SK-N-SH treated with all-trans-retinoic acid at 6 μM for 48 hours (cell line): ENCODE measurements around the gene PLD3.

Experiments
- ATAC-seq: fragments of 200-7000 bp; cut with Tn5 transposase; 3 replicates; pipeline ENCODE4 v1.9.1; 2020; ENCODE audit warnings: mild to moderate bottlenecking, moderate library complexity
- ARNTL ChIP-seq: fragments of 450-650 bp; formaldehyde crosslinking; IDR thresholded peaks from 2 replicates; pipeline ENCODE4 v1.5.0; 2020; ENCODE audit warnings: low read depth, mild to moderate bottlenecking, moderate library complexity, borderline replicate concordance
- CSDC2 ChIP-seq: fragments of 250-450 bp; sonication (Bioruptor Pico); IDR thresholded peaks from 2 replicates; pipeline ENCODE4 v1.5.0; 2020; ENCODE audit warnings: mild to moderate bottlenecking, moderate library complexity
- ESRRG ChIP-seq: fragments of 250-450 bp; sonication (Bioruptor Pico); IDR thresholded peaks from 2 replicates; pipeline ENCODE4 v1.6.1; 2021; ENCODE audit warnings: mild to moderate bottlenecking
- GLIS3 ChIP-seq: fragments of 250-450 bp; sonication (Bioruptor Pico); IDR thresholded peaks from 2 replicates; pipeline ENCODE4 v1.5.0; 2020; ENCODE audit warnings: mild to moderate bottlenecking, moderate library complexity
- ISL1 ChIP-seq: fragments of 250-450 bp; sonication (Bioruptor Pico); IDR thresholded peaks from 2 replicates; pipeline ENCODE4 v2.1.2; 2022; ENCODE audit warnings: mild to moderate bottlenecking, moderate library complexity
- OSR1 ChIP-seq: fragments of 250-450 bp; sonication (Bioruptor Pico); IDR thresholded peaks from 2 replicates; pipeline ENCODE4 v1.8.0; 2022; ENCODE audit warnings: moderate library complexity, mild to moderate bottlenecking, inconsistent platforms
- PPARA ChIP-seq: fragments of 250-450 bp; sonication (Bioruptor Pico); IDR thresholded peaks from 2 replicates; pipeline ENCODE4 v1.5.0; 2020; ENCODE audit warnings: mild to moderate bottlenecking, borderline replicate concordance
- RARB ChIP-seq: fragments of 250-450 bp; sonication (Bioruptor Pico); IDR thresholded peaks from 2 replicates; pipeline ENCODE4 v1.8.0; 2021; ENCODE audit warnings: mild to moderate bottlenecking, moderate library complexity
- SNAI2 ChIP-seq: fragments of 250-450 bp; sonication (Bioruptor Pico); IDR thresholded peaks from 2 replicates; pipeline ENCODE4 v1.5.0; 2020; ENCODE audit warnings: mild to moderate bottlenecking, moderate library complexity
- TCF4 ChIP-seq: fragments of 250-450 bp; sonication (Bioruptor Pico); IDR thresholded peaks from 2 replicates; pipeline ENCODE4 v1.8.0; 2021; ENCODE audit warnings: mild to moderate bottlenecking, moderate library complexity, borderline replicate concordance
- TOX ChIP-seq: fragments of 250-450 bp; sonication (Bioruptor Pico); IDR thresholded peaks from 2 replicates; pipeline ENCODE4 v1.8.0; 2021; ENCODE audit warnings: mild to moderate bottlenecking, moderate library complexity, borderline replicate concordance
- ZC3H10 ChIP-seq: fragments of 250-450 bp; sonication (Bioruptor Pico); IDR thresholded peaks from 2 replicates; pipeline ENCODE4 v1.5.1; 2021; ENCODE audit warnings: mild to moderate bottlenecking, moderate library complexity
- ZFP3 ChIP-seq: fragments of 250-450 bp; sonication (Bioruptor Pico); IDR thresholded peaks from 2 replicates; pipeline ENCODE4 v1.5.0; 2020; ENCODE audit warnings: mild to moderate bottlenecking, moderate library complexity
- ZFP30 ChIP-seq: fragments of 450-650 bp; formaldehyde crosslinking; IDR thresholded peaks from 2 replicates; pipeline ENCODE4 v1.5.0; 2022; ENCODE audit warnings: mild to moderate bottlenecking, moderate library complexity
- ZNF565 ChIP-seq: fragments of 450-650 bp; formaldehyde crosslinking; conservative IDR thresholded peaks from 2 replicates; pipeline ENCODE4 v1.5.0; 2020; ENCODE audit warnings: low read depth, mild to moderate bottlenecking, moderate library complexity
- ZNF70 ChIP-seq: fragments of 450-650 bp; formaldehyde crosslinking; IDR thresholded peaks from 2 replicates; pipeline ENCODE4 v1.5.0; 2020; ENCODE audit warnings: mild to moderate bottlenecking, moderate library complexity
- TF ChIP-seq, protein P1 (sequence below): fragments of 250-450 bp; sonication (Bioruptor Pico); IDR thresholded peaks from 2 replicates; pipeline ENCODE4 v1.5.0; 2020; ENCODE audit warnings: mild to moderate bottlenecking, moderate library complexity
- TF ChIP-seq, protein P2 (sequence below): fragments of 250-450 bp; sonication (Bioruptor Pico); IDR thresholded peaks from 2 replicates; pipeline ENCODE4 v1.5.1; 2020; ENCODE audit warnings: low read depth, mild to moderate bottlenecking, moderate library complexity
- TF ChIP-seq, protein P3 (sequence below): fragments of 250-450 bp; sonication (Bioruptor Pico); IDR thresholded peaks from 2 replicates; pipeline ENCODE4 v1.8.0; 2021; ENCODE audit warnings: low read depth, mild to moderate bottlenecking, moderate library complexity, borderline replicate concordance
- TF ChIP-seq, protein P4 (sequence below): fragments of 250-450 bp; sonication (Bioruptor Pico); IDR thresholded peaks from 2 replicates; pipeline ENCODE4 v1.8.0; 2020; ENCODE audit warnings: mild to moderate bottlenecking, moderate library complexity, borderline replicate concordance
- TF ChIP-seq, protein P5 (sequence below): fragments of 250-450 bp; sonication (Bioruptor Pico); IDR thresholded peaks from 2 replicates; pipeline ENCODE4 v1.5.1; 2021; ENCODE audit warnings: mild to moderate bottlenecking, moderate library complexity

Gene PLD3

DNA sequence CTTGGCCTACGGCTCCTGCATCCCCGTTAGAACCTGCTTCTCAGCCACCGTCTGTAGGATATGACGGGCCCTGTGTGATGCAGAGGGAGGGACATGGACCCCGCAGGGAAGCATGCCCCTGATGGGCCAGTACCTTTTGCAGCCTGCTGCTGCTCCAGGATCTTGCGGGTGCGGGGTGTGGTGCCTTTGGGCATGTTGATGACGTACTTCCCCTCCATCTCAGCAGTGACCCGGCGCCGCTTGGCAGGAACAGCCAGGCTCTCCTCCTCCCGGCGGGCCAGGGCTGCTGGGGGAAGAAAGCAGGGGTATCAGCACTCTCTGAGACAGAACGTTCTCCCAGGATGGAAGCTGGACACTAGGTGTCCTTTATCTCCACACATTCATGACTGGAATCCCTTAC lies 22.3 kb upstream of the PLD3 start:
- TF ChIP-seq RARB (CRISPR knock-in tag) = no peak
- TF ChIP-seq ESRRG (CRISPR knock-in tag) = no peak
- TF ChIP-seq ARNTL (CRISPR knock-in tag) = no peak
- TF ChIP-seq PPARA (CRISPR knock-in tag) = no peak
- no peak for TF ChIP-seq TCF4 (CRISPR knock-in tag)
- no peak for TF ChIP-seq SNAI2 (CRISPR knock-in tag)
- TF ChIP-seq, protein P1, sequence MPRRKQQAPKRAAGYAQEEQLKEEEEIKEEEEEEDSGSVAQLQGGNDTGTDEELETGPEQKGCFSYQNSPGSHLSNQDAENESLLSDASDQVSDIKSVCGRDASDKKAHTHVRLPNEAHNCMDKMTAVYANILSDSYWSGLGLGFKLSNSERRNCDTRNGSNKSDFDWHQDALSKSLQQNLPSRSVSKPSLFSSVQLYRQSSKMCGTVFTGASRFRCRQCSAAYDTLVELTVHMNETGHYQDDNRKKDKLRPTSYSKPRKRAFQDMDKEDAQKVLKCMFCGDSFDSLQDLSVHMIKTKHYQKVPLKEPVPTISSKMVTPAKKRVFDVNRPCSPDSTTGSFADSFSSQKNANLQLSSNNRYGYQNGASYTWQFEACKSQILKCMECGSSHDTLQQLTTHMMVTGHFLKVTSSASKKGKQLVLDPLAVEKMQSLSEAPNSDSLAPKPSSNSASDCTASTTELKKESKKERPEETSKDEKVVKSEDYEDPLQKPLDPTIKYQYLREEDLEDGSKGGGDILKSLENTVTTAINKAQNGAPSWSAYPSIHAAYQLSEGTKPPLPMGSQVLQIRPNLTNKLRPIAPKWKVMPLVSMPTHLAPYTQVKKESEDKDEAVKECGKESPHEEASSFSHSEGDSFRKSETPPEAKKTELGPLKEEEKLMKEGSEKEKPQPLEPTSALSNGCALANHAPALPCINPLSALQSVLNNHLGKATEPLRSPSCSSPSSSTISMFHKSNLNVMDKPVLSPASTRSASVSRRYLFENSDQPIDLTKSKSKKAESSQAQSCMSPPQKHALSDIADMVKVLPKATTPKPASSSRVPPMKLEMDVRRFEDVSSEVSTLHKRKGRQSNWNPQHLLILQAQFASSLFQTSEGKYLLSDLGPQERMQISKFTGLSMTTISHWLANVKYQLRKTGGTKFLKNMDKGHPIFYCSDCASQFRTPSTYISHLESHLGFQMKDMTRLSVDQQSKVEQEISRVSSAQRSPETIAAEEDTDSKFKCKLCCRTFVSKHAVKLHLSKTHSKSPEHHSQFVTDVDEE (CRISPR knock-in tag) = no peak
- TF ChIP-seq TOX (CRISPR knock-in tag) = no peak
- TF ChIP-seq CSDC2 (CRISPR knock-in tag) = no peak
- no peak for TF ChIP-seq GLIS3 (CRISPR knock-in tag)
- no peak for TF ChIP-seq ISL1 (CRISPR knock-in tag)
- TF ChIP-seq ZNF565 (CRISPR knock-in tag) = no peak
- TF ChIP-seq ZNF70 (CRISPR knock-in tag) = no peak
- TF ChIP-seq, protein P2, sequence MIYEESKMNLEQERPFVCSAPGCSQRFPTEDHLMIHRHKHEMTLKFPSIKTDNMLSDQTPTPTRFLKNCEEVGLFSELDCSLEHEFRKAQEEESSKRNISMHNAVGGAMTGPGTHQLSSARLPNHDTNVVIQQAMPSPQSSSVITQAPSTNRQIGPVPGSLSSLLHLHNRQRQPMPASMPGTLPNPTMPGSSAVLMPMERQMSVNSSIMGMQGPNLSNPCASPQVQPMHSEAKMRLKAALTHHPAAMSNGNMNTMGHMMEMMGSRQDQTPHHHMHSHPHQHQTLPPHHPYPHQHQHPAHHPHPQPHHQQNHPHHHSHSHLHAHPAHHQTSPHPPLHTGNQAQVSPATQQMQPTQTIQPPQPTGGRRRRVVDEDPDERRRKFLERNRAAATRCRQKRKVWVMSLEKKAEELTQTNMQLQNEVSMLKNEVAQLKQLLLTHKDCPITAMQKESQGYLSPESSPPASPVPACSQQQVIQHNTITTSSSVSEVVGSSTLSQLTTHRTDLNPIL (CRISPR knock-in tag) = no peak
- no peak for TF ChIP-seq ZFP3 (CRISPR knock-in tag)
- TF ChIP-seq OSR1 (CRISPR knock-in tag) = no peak
- TF ChIP-seq ZC3H10 (CRISPR knock-in tag) = no peak
- no peak for ATAC-seq

DNA sequence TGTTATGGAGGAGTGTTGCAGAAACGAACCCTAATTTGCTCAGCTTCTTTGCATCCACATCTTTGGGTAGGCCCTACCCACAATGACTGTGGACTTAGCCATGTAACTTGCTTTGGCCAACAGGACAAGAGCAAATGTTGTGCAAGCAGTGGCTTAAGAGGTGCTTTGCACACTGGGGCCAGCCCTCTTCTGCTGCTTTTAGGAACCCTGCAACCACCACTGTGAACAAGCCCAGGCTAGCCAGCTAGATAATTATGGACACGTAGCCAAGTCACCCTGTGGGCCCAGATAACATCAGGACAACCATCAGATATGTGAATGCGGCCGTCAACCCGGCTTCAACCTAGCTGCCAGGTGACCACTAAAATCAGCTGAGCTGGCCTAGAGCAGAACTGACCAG lies 17.4 kb upstream of the PLD3 start:
- TF ChIP-seq, protein P3, sequence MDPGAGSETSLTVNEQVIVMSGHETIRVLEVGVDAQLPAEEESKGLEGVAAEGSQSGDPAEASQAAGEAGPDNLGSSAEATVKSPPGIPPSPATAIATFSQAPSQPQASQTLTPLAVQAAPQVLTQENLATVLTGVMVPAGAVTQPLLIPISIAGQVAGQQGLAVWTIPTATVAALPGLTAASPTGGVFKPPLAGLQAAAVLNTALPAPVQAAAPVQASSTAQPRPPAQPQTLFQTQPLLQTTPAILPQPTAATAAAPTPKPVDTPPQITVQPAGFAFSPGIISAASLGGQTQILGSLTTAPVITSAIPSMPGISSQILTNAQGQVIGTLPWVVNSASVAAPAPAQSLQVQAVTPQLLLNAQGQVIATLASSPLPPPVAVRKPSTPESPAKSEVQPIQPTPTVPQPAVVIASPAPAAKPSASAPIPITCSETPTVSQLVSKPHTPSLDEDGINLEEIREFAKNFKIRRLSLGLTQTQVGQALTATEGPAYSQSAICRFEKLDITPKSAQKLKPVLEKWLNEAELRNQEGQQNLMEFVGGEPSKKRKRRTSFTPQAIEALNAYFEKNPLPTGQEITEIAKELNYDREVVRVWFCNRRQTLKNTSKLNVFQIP = no peak
- TF ChIP-seq GLIS3 (CRISPR knock-in tag) = no peak
- TF ChIP-seq ARNTL (CRISPR knock-in tag) = no peak
- TF ChIP-seq, protein P4, sequence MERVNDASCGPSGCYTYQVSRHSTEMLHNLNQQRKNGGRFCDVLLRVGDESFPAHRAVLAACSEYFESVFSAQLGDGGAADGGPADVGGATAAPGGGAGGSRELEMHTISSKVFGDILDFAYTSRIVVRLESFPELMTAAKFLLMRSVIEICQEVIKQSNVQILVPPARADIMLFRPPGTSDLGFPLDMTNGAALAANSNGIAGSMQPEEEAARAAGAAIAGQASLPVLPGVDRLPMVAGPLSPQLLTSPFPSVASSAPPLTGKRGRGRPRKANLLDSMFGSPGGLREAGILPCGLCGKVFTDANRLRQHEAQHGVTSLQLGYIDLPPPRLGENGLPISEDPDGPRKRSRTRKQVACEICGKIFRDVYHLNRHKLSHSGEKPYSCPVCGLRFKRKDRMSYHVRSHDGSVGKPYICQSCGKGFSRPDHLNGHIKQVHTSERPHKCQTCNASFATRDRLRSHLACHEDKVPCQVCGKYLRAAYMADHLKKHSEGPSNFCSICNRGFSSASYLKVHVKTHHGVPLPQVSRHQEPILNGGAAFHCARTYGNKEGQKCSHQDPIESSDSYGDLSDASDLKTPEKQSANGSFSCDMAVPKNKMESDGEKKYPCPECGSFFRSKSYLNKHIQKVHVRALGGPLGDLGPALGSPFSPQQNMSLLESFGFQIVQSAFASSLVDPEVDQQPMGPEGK (CRISPR knock-in tag) = no peak
- no peak for ATAC-seq

DNA sequence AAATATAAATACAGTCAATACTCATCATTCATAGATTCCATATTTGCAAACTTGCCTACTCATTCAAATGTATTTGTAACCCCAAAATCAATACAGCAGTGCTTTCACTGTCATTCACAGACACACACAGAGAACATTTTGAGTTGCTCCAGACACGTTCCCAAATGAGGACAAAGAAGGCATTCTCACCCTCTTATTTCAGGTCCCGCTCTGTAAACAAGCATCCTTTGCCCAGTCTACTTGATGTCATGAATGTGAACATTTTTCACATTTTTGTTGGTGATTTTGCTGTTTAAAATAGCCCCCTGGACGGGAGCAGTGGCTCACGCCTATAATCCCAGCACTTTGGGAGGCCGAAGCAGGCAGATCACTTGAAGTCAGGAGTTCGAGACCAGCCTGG lies 15.8 kb upstream of the PLD3 start:
- no peak for ATAC-seq
- no peak for TF ChIP-seq GLIS3 (CRISPR knock-in tag)
- TF ChIP-seq, protein P1 (CRISPR knock-in tag) = no peak
- TF ChIP-seq PPARA (CRISPR knock-in tag) = no peak
- TF ChIP-seq TCF4 (CRISPR knock-in tag) = no peak
- TF ChIP-seq, protein P5, sequence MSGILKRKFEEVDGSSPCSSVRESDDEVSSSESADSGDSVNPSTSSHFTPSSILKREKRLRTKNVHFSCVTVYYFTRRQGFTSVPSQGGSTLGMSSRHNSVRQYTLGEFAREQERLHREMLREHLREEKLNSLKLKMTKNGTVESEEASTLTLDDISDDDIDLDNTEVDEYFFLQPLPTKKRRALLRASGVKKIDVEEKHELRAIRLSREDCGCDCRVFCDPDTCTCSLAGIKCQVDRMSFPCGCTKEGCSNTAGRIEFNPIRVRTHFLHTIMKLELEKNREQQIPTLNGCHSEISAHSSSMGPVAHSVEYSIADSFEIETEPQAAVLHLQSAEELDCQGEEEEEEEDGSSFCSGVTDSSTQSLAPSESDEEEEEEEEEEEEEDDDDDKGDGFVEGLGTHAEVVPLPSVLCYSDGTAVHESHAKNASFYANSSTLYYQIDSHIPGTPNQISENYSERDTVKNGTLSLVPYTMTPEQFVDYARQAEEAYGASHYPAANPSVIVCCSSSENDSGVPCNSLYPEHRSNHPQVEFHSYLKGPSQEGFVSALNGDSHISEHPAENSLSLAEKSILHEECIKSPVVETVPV (CRISPR knock-in tag) = no peak
- TF ChIP-seq ZC3H10 (CRISPR knock-in tag) = no peak
- no peak for TF ChIP-seq ARNTL (CRISPR knock-in tag)
- no peak for TF ChIP-seq ZFP30 (CRISPR knock-in tag)
- TF ChIP-seq ISL1 (CRISPR knock-in tag) = no peak
- no peak for TF ChIP-seq ZNF70 (CRISPR knock-in tag)
- TF ChIP-seq, protein P3 = no peak
- no peak for TF ChIP-seq RARB (CRISPR knock-in tag)
- TF ChIP-seq, protein P2 (CRISPR knock-in tag) = no peak
- TF ChIP-seq TOX (CRISPR knock-in tag) = no peak
- TF ChIP-seq ESRRG (CRISPR knock-in tag) = no peak
- TF ChIP-seq OSR1 (CRISPR knock-in tag) = no peak
- TF ChIP-seq ZFP3 (CRISPR knock-in tag) = no peak
